Cardiac ventricle fibroblast (primary cell): ENCODE measurements around the gene MAF. TPM values are rescaled to one million over a fixed set of nuclear protein-coding genes. Genes with fewer than 3 reads are reported as not detected.

Experiments
- total RNA-seq: library from RNA; depleted of rRNA; stranded (reverse); fragments of >200 nt; gene quantifications from 2 replicates; pipeline ENCODE4 v1.2.3, GENCODE V29; 2015

Gene MAF
- 16.8 and 31.6 TPM in 2 replicates for total RNA-seq

GRCh38 chr16:79600638-79601091, at the start of gene MAF:
Gene MAF (minus strand): TSS chr16:79600737. CDS start chr16:79599902, 835 bp downstream.

